Heart right ventricle (tissue), 16 donors: Measurements from ENCODE around the gene LSM10. TPM values are rescaled to one million over a fixed set of nuclear protein-coding genes. Genes with fewer than 3 reads are reported as not detected.
A peak's percentile ranks its signal among the peaks of the same experiment; 100 is the strongest.

ENCODE experiments used
- ATAC-seq, 8 donors: fragments of 200-7000 bp; cut with Tn5 transposase; one replicate each; pipeline ENCODE4 v1.9.1; 2020; ENCODE audit warnings: mild to moderate bottlenecking in 8 of 8, moderate library complexity in 8 of 8, moderate number of reproducible peaks in 1 of 8
- DNase-seq, 2 donors: peaks; one replicate each; pipeline ENCODE4 v3.0.0-alpha.2; 2020
- H3K27ac ChIP-seq, 10 donors: fragments of 200-600 bp; sonication (generic) in 2 of 10; one replicate each; pipeline versions ENCODE4 v1.5.0 to v1.8.0; 2020 to 2022; ENCODE audit warnings: mild to moderate bottlenecking in 3 of 10
- H3K27me3 ChIP-seq, 7 donors: fragments of 200-600 bp; one replicate each; pipeline ENCODE4 v1.8.0; 2021 to 2022; ENCODE audit warnings: mild to moderate bottlenecking in 2 of 7
- H3K36me3 ChIP-seq, 9 donors: fragments of 200-600 bp; sonication (generic) in 1 of 9; one replicate each; pipeline versions ENCODE4 v1.5.0 to v1.8.0; 2020 to 2022; ENCODE audit warnings: mild to moderate bottlenecking in 2 of 9
- H3K4me1 ChIP-seq, 9 donors: fragments of 200-600 bp; sonication (generic) in 1 of 9; one replicate each; pipeline versions ENCODE4 v1.5.0 to v1.8.0; 2020 to 2022; ENCODE audit warnings: mild to moderate bottlenecking in 4 of 9
- H3K4me3 ChIP-seq, 10 donors: fragments of 200-600 bp; sonication (generic) in 2 of 10; one replicate each; pipeline versions ENCODE4 v1.5.0 to v1.8.0; 2020 to 2022; ENCODE audit warnings: mild to moderate bottlenecking in 7 of 10, moderate library complexity in 2 of 10
- H3K9me3 ChIP-seq, 11 donors: fragments of 200-600 bp in 10 of 11; sonication (generic) in 2 of 11; one replicate each; pipeline versions ENCODE4 v1.5.0 to v1.8.0; 2013 to 2022; ENCODE audit warnings: mild to moderate bottlenecking in 2 of 11, control low read depth in 1 of 11, moderate library complexity in 1 of 11
- CTCF ChIP-seq, 9 donors: fragments of 200-600 bp; sonication (generic) in 2 of 9; IDR thresholded peaks; one replicate each; pipeline versions ENCODE4 v1.5.0 to v1.8.0; 2021 to 2022; ENCODE audit warnings: antibody characterized with exemption in 9 of 9, mild to moderate bottlenecking in 5 of 9, moderate library complexity in 1 of 9
- WGBS, 2 donors: extraction: QIAGEN DNeasy Blood & Tissue Kit; methylation state at CpG; one replicate each; pipeline ENCODE4 v1.1.7; 2013; ENCODE audit warnings: inconsistent platforms in 1 of 2; 5-methylcytosine and 5-hydroxymethylcytosine counted together
- intact Hi-C, 10 donors: fragments of 100-400 bp; cut with DNase I; formaldehyde crosslinking; loops; one replicate each; pipeline versions ENCODE4 v1.11.1 to v1.14.2; 2022
- polyA plus RNA-seq, 2 donors: library from polyadenylated mRNA; stranded (reverse); fragments of 200-250 nt; gene quantifications; one replicate each; pipeline ENCODE4 v1.2.3, GENCODE V29; 2013
- total RNA-seq, 10 donors: library from RNA; stranded (reverse); fragmentation: NEBNext Ultra II Directional in 3 of 10; extraction: Animal tissue kit (Norgen Biotek cat#: 25700) in 3 of 10; gene quantifications; one replicate each; pipeline versions ENCODE4 v1.2.1 to v1.2.4, GENCODE V29; 2021 to 2023
- donor health status: Arrhythmogenic right ventricular cardiomyopathy.
- donor health status: ischemic (EF 13 %, LVEDD 7.1; RV severe dilation, severe dysfunction).
- donor health status: healthy with polysubstance abuse.
- donor health status: DM: no; HTN: yes; CAD: no.
- donor health status: DM: no; HTN: no; CAD: no.
- donor health status: ischemic (EF 25% LVEDD 6.9; RV normal size, moderate dysfunction).
- donor health status: ischemic (EF 25% LVEDD 5.7; RV mildly dilated, moderate dysfunction).
- donor health status: healthy.
- donor health status: DM: yes; HTN: yes; CAD: no.
- donor health status: Ischemic cardiomyopathy.
- donor health status: ischemic (EF 35%, LVEDD 5.7; RV mildly dilated, moderate dysfunction).
- donor health status: nonischemic (EF 11% LVEDD 7.7; RV severe dilation, severe dysfunction).
- donor health status: DM: yes; HTN: yes; CAD: no.
- donor health status: PGD.
- donor health status: ischemic (EF 29% LVEDD 5.4; RV normal size, mild dysfunction).
- donor health status: nonischemic (EF 23%, LVEDD 6.1; RV moderate dilation, normal function).

Gene LSM10
- total and polyA plus RNA-seq, 12 donors: 35.2 to 82.6 (median 46.2) TPM

- Histone ChIP-seq H3K27me3 (no peaks in the 10 kb centered on the region), H3K4me3 (no peak overlapping the region), H3K36me3 (peaks cover 0 to 90% (median 40%) of the 10 kb centered on the region in 9 donors), H3K9me3 (no peaks in the 10 kb centered on the region), H3K4me1 (peaks cover 0 to 26% (median 8%) of the 10 kb centered on the region in 9 donors), H3K27ac (peak overlapping the region in 2 of 10 donors; percentile 51 to 77)
- 80 to 85% methylated on average over 6 of the region's 6 CpGs for WGBS, 2 donors
- ATAC-seq (peak in 3 of 8 donors; percentile 31 to 32 (median 32)), DNase-seq (no peak)
- TF ChIP-seq CTCF (IDR thresholded peaks at IDR 0.05): no peak
- intact Hi-C loops: loop anchor here in 1 of 10 donors (10.0 kb wide), 1 partner anchor 55 kb away; the partner anchor contains the start of gene SH3D21
Observed at GRCh38 chr1:36359911-36360550, 37.7 kb downstream of the LSM10 start.

GRCh38 chr1:36359383-36359782, 38.3 kb downstream of the LSM10 start:
- H3K9me3 ChIP-seq: no peaks in the 10 kb centered on the region
- H3K27ac ChIP-seq: peak overlapping the region in 2 of 10 donors; percentile 51 to 77
- intact Hi-C loops: no loop called here
- DNase-seq (no peak), ATAC-seq (no peak)
- no peak overlapping the region for H3K4me3 ChIP-seq
- TF ChIP-seq CTCF (IDR thresholded peaks at IDR 0.05): no peak
- peaks cover 0 to 96% (median 47%) of the 10 kb centered on the region in 9 donors for H3K36me3 ChIP-seq
- H3K27me3 ChIP-seq: no peaks in the 10 kb centered on the region
- peaks cover 0 to 20% (median 5%) of the 10 kb centered on the region in 9 donors for H3K4me1 ChIP-seq
- WGBS, 2 donors: 91 to 93% methylated on average over 5 of the region's 5 CpGs

GRCh38 chr1:36358514-36359084, 39.1 kb downstream of the LSM10 start:
- intact Hi-C loops: no loop called here
- DNase-seq (no peak), ATAC-seq (no peak)
- peaks cover 0 to 99% (median 52%) of the 10 kb centered on the region in 9 donors for H3K36me3 ChIP-seq
- peaks cover 0 to 15% (median 5%) of the 10 kb centered on the region in 9 donors for H3K4me1 ChIP-seq
- no peaks in the 10 kb centered on the region for H3K9me3 ChIP-seq
- H3K27ac ChIP-seq: peak overlapping the region in 1 of 10 donors; percentile 77
- H3K4me3 ChIP-seq: no peak overlapping the region
- TF ChIP-seq CTCF (IDR thresholded peaks at IDR 0.05): no peak
- WGBS, 2 donors: 91% methylated on average over 13 of the region's 13 CpGs
- no peaks in the 10 kb centered on the region for H3K27me3 ChIP-seq

GRCh38 chr1:36355811-36356210, 41.9 kb downstream of the LSM10 start:
- H3K9me3 ChIP-seq: no peaks in the 10 kb centered on the region
- H3K27ac ChIP-seq: no peak overlapping the region
- H3K4me1 ChIP-seq: peaks cover under 1 to 42% (median 25%) of the 10 kb centered on the region in 9 donors
- WGBS, 2 donors: 75 to 79% methylated on average over 4 of the region's 4 CpGs
- intact Hi-C loops: no loop called here
- H3K4me3 ChIP-seq: no peak overlapping the region
- peaks cover 0 to 90% (median 52%) of the 10 kb centered on the region in 9 donors for H3K36me3 ChIP-seq
- ATAC-seq (no peak), DNase-seq (no peak)
- no peaks in the 10 kb centered on the region for H3K27me3 ChIP-seq
- no peak for TF ChIP-seq CTCF (IDR thresholded peaks at IDR 0.05)
